Stomach (tissue), 9 donors: ENCODE measurements around the gene IFNA10. TPM values are rescaled to one million over a fixed set of nuclear protein-coding genes. Genes with fewer than 3 reads are reported as not detected.
"Not testable (repeated sequence)": the region's sequence is repeated elsewhere in the genome, so short reads cannot be mapped to it uniquely, and the experiment has no call there.

ENCODE experiments used
- DNase-seq, 2 donors: peaks; one replicate each; pipeline versions ENCODE4 v3.0.0 to v3.0.0-alpha.2; 2013 to 2019
- H3K27ac ChIP-seq, 5 donors: fragments of 200-600 bp in 4 of 5; sonication (generic) in 4 of 5; one replicate each; pipeline ENCODE4 v1.5.1; 2013 to 2019; ENCODE audit warnings: mild to moderate bottlenecking in 1 of 5, moderate library complexity in 1 of 5
- H3K27me3 ChIP-seq, 3 donors: fragments of 200-600 bp; sonication (generic); one replicate each; pipeline ENCODE4 v1.5.1; 2017 to 2019; ENCODE audit warnings: mixed run types in 1 of 3
- H3K36me3 ChIP-seq, 4 donors: fragments of 200-600 bp; sonication (generic); 1 replicate in 3 of 4; 2 replicates in 1 of 4; pipeline ENCODE4 v1.5.1; 2016 to 2019
- H3K4me1 ChIP-seq, 4 donors: fragments of 200-600 bp; sonication (generic); one replicate each; pipeline ENCODE4 v1.5.1; 2016 to 2019
- H3K4me3 ChIP-seq, 4 donors: fragments of 200-600 bp; sonication (generic) in 3 of 4; one replicate each; pipeline ENCODE4 v1.5.1; 2016 to 2019; ENCODE audit warnings: mild to moderate bottlenecking in 1 of 4
- H3K9me3 ChIP-seq, 4 donors: fragments of 200-600 bp; sonication (generic); one replicate each; pipeline ENCODE4 v1.5.1; 2016 to 2019
- EP300 ChIP-seq: sonication (generic); formaldehyde crosslinking; IDR thresholded peaks from one replicate; pipeline ENCODE4 v1.6.1; 2017; ENCODE audit warnings: antibody characterized with exemption
- POLR2A ChIP-seq, 4 donors: fragments of 450-650 bp; IDR thresholded peaks; one replicate each; pipeline ENCODE4 v1.6.1; 2016; ENCODE audit warnings: antibody characterized with exemption in 4 of 4, control low read depth in 2 of 4, mild to moderate bottlenecking in 1 of 4, moderate library complexity in 1 of 4
- POLR2AphosphoS5 ChIP-seq, 3 donors: sonication (generic); formaldehyde crosslinking; IDR thresholded peaks; one replicate each; pipeline ENCODE4 v1.6.1; 2016; ENCODE audit warnings: antibody characterized with exemption in 3 of 3
- WGBS, 5 donors: extraction: QIAGEN DNeasy Blood & Tissue Kit in 3 of 5; methylation state at CpG; one replicate each; pipeline versions ENCODE4 v1.1.5 to v1.1.7; 2013 to 2018; 5-methylcytosine and 5-hydroxymethylcytosine counted together
- intact Hi-C: fragments of 100-400 bp; cut with DNase I; formaldehyde crosslinking; loops from one replicate; pipeline ENCODE4 v1.15.1; 2023; ENCODE audit warnings: low total_unique reads
- polyA plus RNA-seq, 3 donors: library from polyadenylated mRNA; stranded (reverse); fragments of 200-250 nt; gene quantifications; one replicate each; pipeline ENCODE4 v1.2.3, GENCODE V29; 2013
- total RNA-seq, 5 donors: library from RNA; depleted of rRNA; stranded (reverse); fragments of >200 nt; gene quantifications; one replicate each; pipeline versions ENCODE4 v1.1.0 to v1.2.3, GENCODE V29; 2014 to 2016
- TF ChIP-seq, protein P1 (sequence below), 7 experiments: fragments of 450-650 bp in 4 of 7; fragments of 200-600 bp in 3 of 7; sonication (generic) in 3 of 7; IDR thresholded peaks; one replicate each; pipeline ENCODE4 v1.5.1; 2016 to 2019; ENCODE audit warnings: antibody characterized with exemption in 7 of 7, control low read depth in 2 of 7, mild to moderate bottlenecking in 1 of 7
- donor health status: healthy with polysubstance abuse.
- donor health status: Bipolar disorder and iron deficiency.
- donor health status: healthy.

The IFNA10 gene
- total and polyA plus RNA-seq, 8 donors, result not detected

- Histone ChIP-seq H3K27ac (no peak overlapping the region), H3K4me1 (no peaks in the 10 kb centered on the region), H3K4me3 (no peak overlapping the region), H3K36me3 (no peaks in the 10 kb centered on the region), H3K9me3 (no peaks in the 10 kb centered on the region), H3K27me3 (no peaks in the 10 kb centered on the region)
- no peak for DNase-seq
- WGBS, 5 donors, result 70 to 85% (median 78%) methylated on average over 4 of the region's 4 CpGs
- intact Hi-C loops, result no loop called here
- TF ChIP-seq, protein P1, sequence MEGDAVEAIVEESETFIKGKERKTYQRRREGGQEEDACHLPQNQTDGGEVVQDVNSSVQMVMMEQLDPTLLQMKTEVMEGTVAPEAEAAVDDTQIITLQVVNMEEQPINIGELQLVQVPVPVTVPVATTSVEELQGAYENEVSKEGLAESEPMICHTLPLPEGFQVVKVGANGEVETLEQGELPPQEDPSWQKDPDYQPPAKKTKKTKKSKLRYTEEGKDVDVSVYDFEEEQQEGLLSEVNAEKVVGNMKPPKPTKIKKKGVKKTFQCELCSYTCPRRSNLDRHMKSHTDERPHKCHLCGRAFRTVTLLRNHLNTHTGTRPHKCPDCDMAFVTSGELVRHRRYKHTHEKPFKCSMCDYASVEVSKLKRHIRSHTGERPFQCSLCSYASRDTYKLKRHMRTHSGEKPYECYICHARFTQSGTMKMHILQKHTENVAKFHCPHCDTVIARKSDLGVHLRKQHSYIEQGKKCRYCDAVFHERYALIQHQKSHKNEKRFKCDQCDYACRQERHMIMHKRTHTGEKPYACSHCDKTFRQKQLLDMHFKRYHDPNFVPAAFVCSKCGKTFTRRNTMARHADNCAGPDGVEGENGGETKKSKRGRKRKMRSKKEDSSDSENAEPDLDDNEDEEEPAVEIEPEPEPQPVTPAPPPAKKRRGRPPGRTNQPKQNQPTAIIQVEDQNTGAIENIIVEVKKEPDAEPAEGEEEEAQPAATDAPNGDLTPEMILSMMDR (IDR thresholded peaks at IDR 0.05), result no peak
- TF ChIP-seq POLR2A (IDR thresholded peaks at IDR 0.05), result no peak
- no peak for TF ChIP-seq POLR2AphosphoS5 (IDR thresholded peaks at IDR 0.05)
- no peak for TF ChIP-seq EP300
Measured at GRCh38 chr9:21234153-21234687, 27.3 kb upstream of the IFNA10 start.

DNA sequence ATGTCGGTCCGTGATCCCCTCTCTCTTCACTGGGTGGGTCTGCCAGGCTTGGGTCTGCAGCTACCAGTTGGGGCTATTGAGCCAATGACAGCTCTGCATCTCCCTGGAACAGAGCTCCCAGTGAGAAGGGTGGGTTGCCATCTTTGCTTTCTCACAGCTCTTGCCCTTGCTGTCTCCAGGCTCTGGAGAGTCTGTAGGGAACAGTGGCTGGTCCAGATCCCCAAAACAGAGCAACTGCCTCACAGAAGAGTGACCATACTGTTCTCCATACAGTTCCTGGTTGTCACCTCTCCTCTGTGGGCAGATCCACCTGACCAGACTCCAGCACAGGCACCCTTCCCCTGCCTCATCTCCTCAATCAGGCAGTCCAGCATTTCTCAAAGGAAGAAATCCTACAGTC is 26.3 kb upstream of the IFNA10 start:
- TF ChIP-seq POLR2A (IDR thresholded peaks at IDR 0.05) (no peak), EP300 (no peak), POLR2AphosphoS5 (IDR thresholded peaks at IDR 0.05) (no peak)
- TF ChIP-seq, protein P1 (IDR thresholded peaks at IDR 0.05), result no peak
- Histone ChIP-seq H3K36me3 (no peaks in the 10 kb centered on the region), H3K9me3 (no peaks in the 10 kb centered on the region), H3K4me1 (no peaks in the 10 kb centered on the region), H3K4me3 (no peak overlapping the region), H3K27me3 (no peaks in the 10 kb centered on the region), H3K27ac (no peak overlapping the region)
- WGBS, 5 donors, result 90 to 100% (median 95%) methylated on average over 1 to 2 of the region's 2 CpGs
- DNase-seq, result no peak
- intact Hi-C loops, result no loop called here

DNA sequence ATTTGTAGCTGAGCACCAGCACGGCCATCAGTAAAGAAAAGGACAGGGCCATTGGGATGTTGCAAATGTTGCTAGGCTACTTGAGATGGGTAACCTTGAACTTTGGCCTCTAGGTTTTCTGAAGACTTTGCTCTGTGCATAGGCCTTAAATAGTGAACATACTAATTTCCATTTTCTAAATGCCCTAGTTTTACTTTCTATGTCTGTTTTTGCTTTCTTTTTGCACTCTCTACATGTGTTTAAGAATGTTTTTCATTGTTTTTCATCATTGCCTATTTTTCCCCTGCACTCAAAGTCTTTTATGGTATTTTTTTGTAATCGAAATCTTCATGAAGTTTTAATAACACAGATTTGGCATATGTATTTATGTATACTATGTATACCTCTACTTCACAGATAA is 21.2 kb upstream of the IFNA10 start, which contains the start of gene IFNA17:
Gene IFNA17, minus strand, starts transcription at position 101 of the 400 bp plus-strand sequence. Its CDS starts 49 bp downstream, at position 52.
- 59 to 78% (median 75%) methylated on average over 2 of the region's 2 CpGs for WGBS, 5 donors
- TF ChIP-seq POLR2A (IDR thresholded peaks at IDR 0.05), result no peak
- TF ChIP-seq, protein P1 (IDR thresholded peaks at IDR 0.05), result no peak
- TF ChIP-seq EP300, result no peak
- no peak for TF ChIP-seq POLR2AphosphoS5 (IDR thresholded peaks at IDR 0.05)
- intact Hi-C loops, result no loop called here
- no peak for DNase-seq
- Histone ChIP-seq H3K36me3 (no peaks in the 10 kb centered on the region), H3K27me3 (no peaks in the 10 kb centered on the region), H3K9me3 (no peaks in the 10 kb centered on the region), H3K4me1 (no peaks in the 10 kb centered on the region), H3K27ac (no peak within 1 kb of the TSS), H3K4me3 (no peak within 1 kb of the TSS)

GRCh38 chr9:21217211-21217610 is 10.3 kb upstream of the IFNA10 start, which contains the start of gene IFNA16:
IFNA16 (minus strand) TSS chr9:21217311; CDS start chr9:21217305, 6 bp downstream.
- H3K9me3 ChIP-seq, intact Hi-C loops: not testable (repeated sequence)

GRCh38 chr9:21213411-21214326 is 6.7 kb upstream of the IFNA10 start:
- 38 to 47% (median 42%) methylated on average over 4 to 5 of the region's 5 CpGs for WGBS, 5 donors
- DNase-seq, H3K4me3 ChIP-seq, H3K9me3 ChIP-seq, intact Hi-C loops, H3K36me3 ChIP-seq, H3K4me1 ChIP-seq, H3K27me3 ChIP-seq, H3K27ac ChIP-seq: not testable (repeated sequence)

More at GRCh38 chr9:21217211-21217610, 10.3 kb upstream of the IFNA10 start, which contains the start of gene IFNA16:
- DNase-seq, H3K4me3 ChIP-seq, H3K4me1 ChIP-seq, H3K27me3 ChIP-seq, H3K36me3 ChIP-seq, H3K27ac ChIP-seq: not testable (repeated sequence)
- WGBS, 5 donors, result 61 to 100% (median 90%) methylated on average over 1 of the region's 1 CpG

DNA sequence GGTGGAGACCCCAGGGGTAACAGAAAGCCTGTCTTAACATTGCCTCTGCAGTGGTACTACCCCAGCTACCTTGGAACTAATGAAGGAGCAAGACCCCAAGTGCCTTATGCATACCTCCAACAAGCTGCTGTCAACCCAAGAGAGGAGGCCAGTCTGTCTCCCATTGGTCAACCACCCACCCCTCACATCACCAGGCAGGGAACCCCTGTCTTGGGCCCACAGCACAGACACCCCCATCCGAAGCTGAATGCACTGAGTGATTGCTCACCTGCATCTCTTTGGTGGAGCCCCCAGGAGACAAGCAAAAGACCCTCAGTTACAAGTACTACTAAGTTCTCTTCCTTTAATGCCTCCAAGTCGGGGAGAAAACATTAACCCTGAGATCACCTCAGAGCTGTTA is 5.2 kb upstream of the IFNA10 start:
- H3K27ac ChIP-seq, H3K36me3 ChIP-seq, H3K4me3 ChIP-seq, intact Hi-C loops, DNase-seq, H3K9me3 ChIP-seq, H3K27me3 ChIP-seq, H3K4me1 ChIP-seq: not testable (repeated sequence)
- 54 to 78% (median 60%) methylated on average over 1 to 2 of the region's 2 CpGs for WGBS, 5 donors

- intact Hi-C loops, DNase-seq: not testable (repeated sequence)
Measured at GRCh38 chr9:21210782-21211181, 3.8 kb upstream of the IFNA10 start.

More at GRCh38 chr9:21210782-21211181, 3.8 kb upstream of the IFNA10 start:
- H3K4me3 ChIP-seq, H3K9me3 ChIP-seq, H3K36me3 ChIP-seq, H3K27ac ChIP-seq, H3K27me3 ChIP-seq, H3K4me1 ChIP-seq: not testable (repeated sequence)
- WGBS, 5 donors, result 82 to 90% (median 85%) methylated on average over 2 of the region's 2 CpGs; no CpG with 5 or more reads in 1 of the 5 donors
